ENCODE results near the gene ANKRD52. TPM values are rescaled to one million over a fixed set of nuclear protein-coding genes. Genes with fewer than 3 reads are reported as not detected.

Gene ANKRD52
- total and polyA plus RNA-seq, 2 donors from 2014 or later = 8.6 to 46.4 TPM

DNA sequence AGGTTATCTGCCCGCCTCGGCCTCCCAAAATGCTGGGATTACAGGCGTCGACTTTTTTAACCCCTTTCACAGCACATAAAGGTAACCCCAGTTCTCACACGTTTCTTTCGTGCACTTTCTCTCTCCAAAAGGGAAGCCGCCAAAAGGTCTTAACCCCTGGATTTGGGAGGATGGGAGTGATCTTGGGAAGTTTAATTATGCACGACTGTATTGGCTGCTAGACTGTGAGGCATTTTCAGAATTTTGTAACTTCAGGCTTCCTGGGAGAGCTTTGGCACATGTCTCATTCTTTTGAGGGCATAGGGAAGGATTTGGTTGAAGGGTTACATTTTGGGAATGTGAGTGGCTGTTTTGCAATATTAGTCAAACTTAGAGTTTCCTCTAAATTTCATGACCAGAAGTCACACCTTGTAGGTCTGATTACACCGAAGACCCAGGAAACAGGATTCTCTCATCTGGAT, 67.5 kb downstream of the ANKRD52 start:
- H3K27me3 ChIP-seq (ENCODE audit: control insufficient read depth, insufficient read depth, low read length) = no peaks in the 10 kb centered on the region
- peak overlapping the region in 1 of 2 donors; percentile 99 for H3K27ac ChIP-seq (ENCODE audit: low read depth in 2 of 2, low read length in 2 of 2)
- H3K9me3 ChIP-seq (ENCODE audit: control insufficient read depth in 2 of 3, insufficient read depth in 1 of 3, low read length in 3 of 3) = no peaks in the 10 kb centered on the region
- H3K9ac ChIP-seq (ENCODE audit: low read length in 3 of 3) = peak overlapping the region; percentile 48 to 95 (median 87)
- TF ChIP-seq, protein P1, sequence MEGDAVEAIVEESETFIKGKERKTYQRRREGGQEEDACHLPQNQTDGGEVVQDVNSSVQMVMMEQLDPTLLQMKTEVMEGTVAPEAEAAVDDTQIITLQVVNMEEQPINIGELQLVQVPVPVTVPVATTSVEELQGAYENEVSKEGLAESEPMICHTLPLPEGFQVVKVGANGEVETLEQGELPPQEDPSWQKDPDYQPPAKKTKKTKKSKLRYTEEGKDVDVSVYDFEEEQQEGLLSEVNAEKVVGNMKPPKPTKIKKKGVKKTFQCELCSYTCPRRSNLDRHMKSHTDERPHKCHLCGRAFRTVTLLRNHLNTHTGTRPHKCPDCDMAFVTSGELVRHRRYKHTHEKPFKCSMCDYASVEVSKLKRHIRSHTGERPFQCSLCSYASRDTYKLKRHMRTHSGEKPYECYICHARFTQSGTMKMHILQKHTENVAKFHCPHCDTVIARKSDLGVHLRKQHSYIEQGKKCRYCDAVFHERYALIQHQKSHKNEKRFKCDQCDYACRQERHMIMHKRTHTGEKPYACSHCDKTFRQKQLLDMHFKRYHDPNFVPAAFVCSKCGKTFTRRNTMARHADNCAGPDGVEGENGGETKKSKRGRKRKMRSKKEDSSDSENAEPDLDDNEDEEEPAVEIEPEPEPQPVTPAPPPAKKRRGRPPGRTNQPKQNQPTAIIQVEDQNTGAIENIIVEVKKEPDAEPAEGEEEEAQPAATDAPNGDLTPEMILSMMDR (IDR thresholded peaks at IDR 0.05; ENCODE audit: borderline replicate concordance, extremely low read depth, insufficient read depth) = no peak
- H3K4me1 ChIP-seq (ENCODE audit: control insufficient read depth in 2 of 3, insufficient read depth in 2 of 3, low read depth in 1 of 3, low read length in 3 of 3) = peaks cover 0 to 19% (median 10%) of the 10 kb centered on the region in 3 donors
- FAIRE-seq (no peak), DNase-seq (peak in 3 of 5 donors; percentile 25 to 48 (median 45))
- H3K4me3 ChIP-seq (ENCODE audit: low read length in 3 of 3) = peak overlapping the region; percentile 73 to 95 (median 89)
- H3K36me3 ChIP-seq (ENCODE audit: control insufficient read depth in 2 of 3, insufficient read depth in 3 of 3, low read length in 3 of 3) = peaks cover 0 to 4% (median under 1%) of the 10 kb centered on the region in 3 donors
- intact Hi-C loops (cut with DNase I) = no loop called here

DNA sequence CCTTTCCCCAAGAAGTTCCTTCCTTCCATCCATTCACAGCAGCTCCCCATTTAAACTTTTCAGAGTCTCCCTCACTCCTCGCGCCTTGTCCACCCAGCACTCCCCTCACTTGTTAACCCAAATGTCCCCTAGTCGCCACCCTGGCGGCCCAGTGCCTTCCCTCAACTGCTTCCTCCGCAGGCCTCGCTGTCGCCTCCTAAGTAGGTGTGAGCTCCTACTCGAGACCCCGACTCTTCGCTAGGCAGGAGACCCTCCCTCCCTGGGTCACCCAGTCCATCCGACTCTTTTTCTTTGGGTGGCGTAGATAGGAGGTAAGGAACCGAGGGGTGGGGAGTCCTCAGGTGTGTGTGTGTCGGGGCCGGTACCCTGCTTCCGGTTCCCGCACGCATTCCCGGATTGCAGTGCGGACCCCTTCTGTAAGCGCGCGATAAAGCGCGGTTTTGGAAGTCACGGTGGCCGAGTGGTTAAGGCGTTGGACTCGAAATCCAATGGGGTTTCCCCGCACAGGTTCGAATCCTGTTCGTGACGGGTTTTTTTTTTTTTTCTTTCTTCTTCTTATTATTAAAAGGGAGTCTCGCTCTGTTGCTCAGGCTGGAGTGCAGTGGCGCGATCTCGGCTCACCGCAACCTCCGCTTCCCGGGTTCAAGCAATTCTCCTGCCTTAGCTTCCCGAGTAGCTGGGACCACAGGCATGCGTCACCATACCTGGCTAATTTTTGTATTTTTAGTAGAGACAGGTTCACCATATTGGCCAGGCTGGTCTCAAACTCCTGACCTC, 68.1 kb downstream of the ANKRD52 start:
- Histone ChIP-seq H3K4me1 (ENCODE audit: control insufficient read depth in 2 of 3, insufficient read depth in 2 of 3, low read depth in 1 of 3, low read length in 3 of 3) (peaks cover 0 to 19% (median 10%) of the 10 kb centered on the region in 3 donors), H3K4me3 (ENCODE audit: low read length in 3 of 3) (peak overlapping the region; percentile 73 to 95 (median 89)), H3K27ac (ENCODE audit: low read depth in 2 of 2, low read length in 2 of 2) (peak overlapping the region; percentile 93 to 99), H3K9me3 (ENCODE audit: control insufficient read depth in 2 of 3, insufficient read depth in 1 of 3, low read length in 3 of 3) (no peaks in the 10 kb centered on the region), H3K27me3 (ENCODE audit: control insufficient read depth, insufficient read depth, low read length) (no peaks in the 10 kb centered on the region), H3K9ac (ENCODE audit: low read length in 3 of 3) (peak overlapping the region; percentile 87 to 95 (median 87)), H3K36me3 (ENCODE audit: control insufficient read depth in 2 of 3, insufficient read depth in 3 of 3, low read length in 3 of 3) (peaks cover 0 to 6% (median 2%) of the 10 kb centered on the region in 3 donors)
- no peak for FAIRE-seq
- TF ChIP-seq, protein P1 (IDR thresholded peaks at IDR 0.05; ENCODE audit: borderline replicate concordance, extremely low read depth, insufficient read depth) = no peak
- intact Hi-C loops (cut with DNase I) = loop anchor here (10.0 kb wide), 1 partner anchor 65 kb away; the partner anchor contains the start of gene ESYT1
- peak; percentile 93 to 97 (median 97) for DNase-seq

DNA sequence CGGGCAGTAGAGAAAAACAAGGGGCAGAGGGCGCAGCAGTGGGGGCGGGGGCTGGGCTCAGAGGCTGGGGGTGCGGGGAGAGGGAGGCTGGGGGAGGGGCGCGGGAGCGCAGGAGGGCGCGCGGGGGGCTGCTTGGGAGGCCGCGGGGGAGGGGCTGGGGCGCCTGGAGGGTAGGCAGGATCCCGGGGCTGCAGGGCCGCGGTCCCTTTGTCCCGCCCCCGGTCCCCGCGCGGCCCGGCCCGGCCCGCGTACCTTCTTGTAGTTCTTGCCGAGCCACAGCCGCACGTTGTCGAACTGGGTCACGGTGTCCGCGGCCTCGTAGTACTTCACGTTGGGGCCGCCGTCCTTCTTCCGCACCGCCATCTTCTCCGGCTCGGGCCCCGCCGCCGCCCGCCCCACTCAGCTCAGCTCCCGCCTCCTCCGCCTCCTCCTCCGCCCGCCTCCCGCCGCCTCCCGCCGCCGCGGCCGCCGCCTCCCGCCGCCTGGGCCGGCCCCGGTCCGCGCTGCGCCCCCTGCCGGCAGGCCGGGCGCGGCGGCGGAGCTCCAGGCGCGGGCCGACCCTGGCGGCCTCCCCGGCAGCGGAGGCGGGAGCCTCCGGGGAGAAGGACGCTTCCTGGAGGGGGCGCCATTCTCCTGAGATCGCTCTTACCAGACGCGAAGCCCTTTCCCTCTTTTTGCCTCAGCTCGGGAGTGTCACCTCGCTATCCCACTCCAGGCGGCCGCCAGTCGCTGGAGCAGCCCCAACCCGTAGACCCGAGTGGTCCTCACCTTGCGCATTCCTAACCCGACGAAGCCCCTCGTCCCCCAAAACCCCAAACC, 68.9 kb downstream of the ANKRD52 start, which contains the start of gene SMARCC2:
SMARCC2 (minus strand) TSS at position 385 of the 819 bp plus-strand sequence; CDS start at position 363, 22 bp downstream.
- TF ChIP-seq, protein P1 (IDR thresholded peaks at IDR 0.05; ENCODE audit: borderline replicate concordance, extremely low read depth, insufficient read depth) = peak; percentile 83
- Histone ChIP-seq H3K27me3 (ENCODE audit: control insufficient read depth, insufficient read depth, low read length) (no peaks in the 10 kb centered on the region), H3K9me3 (ENCODE audit: control insufficient read depth in 2 of 3, insufficient read depth in 1 of 3, low read length in 3 of 3) (no peaks in the 10 kb centered on the region), H3K36me3 (ENCODE audit: control insufficient read depth in 2 of 3, insufficient read depth in 3 of 3, low read length in 3 of 3) (peaks cover 2 to 13% (median 9%) of the 10 kb centered on the region in 3 donors), H3K27ac (ENCODE audit: low read depth in 2 of 2, low read length in 2 of 2) (peak within 1 kb of the TSS; percentile 93 to 99), H3K9ac (ENCODE audit: low read length in 3 of 3) (peak within 1 kb of the TSS; percentile 87 to 95 (median 87)), H3K4me1 (ENCODE audit: control insufficient read depth in 2 of 3, insufficient read depth in 2 of 3, low read depth in 1 of 3, low read length in 3 of 3) (peaks cover 0 to 19% (median 10%) of the 10 kb centered on the region in 3 donors), H3K4me3 (ENCODE audit: low read length in 3 of 3) (peak within 1 kb of the TSS; percentile 78 to 95 (median 95))
- FAIRE-seq = no peak
- DNase-seq = peak; percentile 91 to 95 (median 94)
- intact Hi-C loops (cut with DNase I) = loop anchor here (10.0 kb wide), 1 partner anchor 65 kb away; the partner anchor contains the start of gene ESYT1
